ENCODE measurements around the gene INPP1.

The INPP1 gene

GRCh38 chr2:190360965-190361364, 17.6 kb downstream of the INPP1 start:
- no peak for ATAC-seq

GRCh38 chr2:190361572-190361971, 18.2 kb downstream of the INPP1 start:
- no peak for ATAC-seq
- TF ChIP-seq RARB (CRISPR knock-in tag; IDR thresholded peaks at IDR 0.05) (no peak), ISL1 (CRISPR knock-in tag; IDR thresholded peaks at IDR 0.05) (no peak), SNAI2 (CRISPR knock-in tag; IDR thresholded peaks at IDR 0.05) (no peak), TSHZ2 (CRISPR knock-in tag; IDR thresholded peaks at IDR 0.05) (no peak), ZFP3 (CRISPR knock-in tag; IDR thresholded peaks at IDR 0.05) (no peak), PATZ1 (CRISPR knock-in tag; IDR thresholded peaks at IDR 0.05; ENCODE audit: borderline replicate concordance) (no peak), TOX (CRISPR knock-in tag; IDR thresholded peaks at IDR 0.05; ENCODE audit: borderline replicate concordance) (no peak), ZFP30 (CRISPR knock-in tag; IDR thresholded peaks at IDR 0.05) (no peak), POU6F1 (CRISPR knock-in tag; IDR thresholded peaks at IDR 0.05; ENCODE audit: borderline replicate concordance, low read depth) (no peak), GLIS3 (CRISPR knock-in tag; IDR thresholded peaks at IDR 0.05) (no peak), ZNF70 (CRISPR knock-in tag; IDR thresholded peaks at IDR 0.05) (no peak), OSR1 (CRISPR knock-in tag; IDR thresholded peaks at IDR 0.05) (no peak), CREB5 (CRISPR knock-in tag; IDR thresholded peaks at IDR 0.05; ENCODE audit: low read depth) (no peak), TCF4 (CRISPR knock-in tag; IDR thresholded peaks at IDR 0.05; ENCODE audit: borderline replicate concordance) (no peak), ZNF8 (CRISPR knock-in tag; IDR thresholded peaks at IDR 0.05) (no peak)

More at GRCh38 chr2:190360965-190361364, 17.6 kb downstream of the INPP1 start:
- TF ChIP-seq TSHZ2 (CRISPR knock-in tag; IDR thresholded peaks at IDR 0.05) (no peak), ESRRG (CRISPR knock-in tag; IDR thresholded peaks at IDR 0.05) (no peak), GLIS3 (CRISPR knock-in tag; IDR thresholded peaks at IDR 0.05) (no peak), BACH2 (CRISPR knock-in tag; IDR thresholded peaks at IDR 0.05; ENCODE audit: borderline replicate concordance) (no peak), CSRNP3 (CRISPR knock-in tag; IDR thresholded peaks at IDR 0.05) (no peak), TCF4 (CRISPR knock-in tag; IDR thresholded peaks at IDR 0.05; ENCODE audit: borderline replicate concordance) (no peak), SNAI2 (CRISPR knock-in tag; IDR thresholded peaks at IDR 0.05) (no peak), CSDC2 (CRISPR knock-in tag; IDR thresholded peaks at IDR 0.05) (no peak)
